Activated CD8-positive, alpha-beta memory T cell treated with anti-CD3 and anti-CD28 coated beads, Interleukin-2, amount 50 U/mL, for 1 hour (primary cell): ENCODE measurements around the gene PRLH.

Experiments used
- DNase-seq: peaks from one replicate; pipeline ENCODE4 v3.0.0-alpha.2; 2020; ENCODE audit errors: extremely low read depth

The PRLH gene

GRCh38 chr2:237539681-237540080, 26.7 kb upstream of the PRLH start:
- DNase-seq: no peak

DNA sequence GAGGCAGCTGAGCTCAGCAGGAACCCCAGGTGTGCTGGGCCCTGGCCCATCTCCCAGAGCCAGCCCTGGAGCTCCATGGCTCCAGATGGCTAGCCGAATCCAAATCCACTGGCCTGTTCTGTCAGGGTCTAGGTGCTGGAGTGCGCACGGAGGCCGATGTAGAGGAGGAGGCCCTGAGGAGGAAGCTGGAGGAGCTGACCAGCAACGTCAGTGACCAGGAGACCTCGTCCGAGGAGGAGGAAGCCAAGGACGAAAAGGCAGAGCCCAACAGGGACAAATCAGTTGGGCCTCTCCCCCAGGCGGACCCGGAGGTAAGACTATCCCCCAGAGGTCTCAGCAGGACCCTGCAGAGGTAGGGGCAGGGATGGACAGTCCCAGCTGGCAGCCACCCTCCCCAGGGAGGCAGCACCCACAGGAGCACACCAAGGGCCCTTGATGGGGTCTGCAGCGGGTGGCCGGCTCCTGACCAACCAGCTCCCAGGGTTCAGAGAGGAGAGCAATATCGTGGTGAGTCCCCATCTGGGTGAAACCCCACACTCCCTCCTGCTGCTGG, 26.1 kb upstream of the PRLH start:
- DNase-seq: no peak

DNA sequence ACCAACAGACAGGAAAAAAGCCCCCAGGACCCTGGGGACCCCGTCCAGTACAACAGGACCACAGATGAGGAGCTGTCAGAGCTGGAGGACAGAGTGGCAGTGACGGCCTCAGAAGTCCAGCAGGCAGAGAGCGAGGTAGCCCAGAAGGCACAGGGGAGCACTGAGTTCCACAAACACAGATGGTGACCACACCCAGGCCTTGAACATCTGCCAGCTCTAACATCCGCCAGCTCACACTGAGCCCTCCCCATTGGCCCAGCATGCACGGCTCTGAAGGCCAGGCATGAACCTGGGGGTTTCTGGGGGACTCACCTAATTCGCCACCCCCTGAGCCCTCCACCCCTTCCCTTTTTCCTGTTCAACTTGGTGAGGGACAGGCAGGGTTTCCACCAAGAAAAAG, 25.6 kb upstream of the PRLH start:
- DNase-seq: no peak

- DNase-seq: no peak
Measured at GRCh38 chr2:237541243-237541642, 25.1 kb upstream of the PRLH start.

DNA sequence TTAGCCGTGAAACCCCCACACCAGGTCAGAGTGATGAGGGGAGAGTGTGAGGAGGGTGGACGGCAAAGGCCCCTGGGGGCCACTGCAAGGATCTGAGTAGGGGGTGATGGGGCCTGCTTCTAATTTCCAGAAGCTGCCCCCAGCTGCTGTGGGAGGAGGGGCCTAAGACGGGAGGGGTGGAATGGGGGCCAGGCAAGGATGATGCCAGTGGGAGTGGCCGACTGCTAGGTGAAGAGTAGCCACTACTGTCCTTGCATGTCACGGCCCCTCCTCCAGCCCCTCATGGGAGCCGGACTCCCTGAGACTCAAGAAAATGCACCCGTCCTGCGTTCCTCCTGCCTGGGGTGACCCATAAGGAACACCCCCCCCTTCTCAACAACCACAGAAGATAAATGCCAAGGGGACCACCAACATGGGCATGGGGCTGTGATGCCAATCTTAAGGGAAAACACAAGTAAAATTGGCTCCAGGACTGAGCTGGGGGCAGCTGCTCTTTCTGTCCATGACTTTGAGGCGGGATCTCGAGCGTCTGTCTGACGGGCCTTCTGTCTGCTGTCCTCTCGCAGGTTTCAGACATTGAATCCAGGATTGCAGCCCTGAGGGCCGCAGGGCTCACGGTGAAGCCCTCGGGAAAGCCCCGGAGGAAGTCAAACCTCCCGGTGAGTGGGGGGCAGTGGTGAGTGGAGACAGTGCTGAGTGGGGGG, 24.2 kb upstream of the PRLH start:
- DNase-seq: no peak

- no peak for DNase-seq
Measured at GRCh38 chr2:237546040-237546875, 20.1 kb upstream of the PRLH start.

- no peak for DNase-seq
Measured at GRCh38 chr2:237546876-237547395, 19.4 kb upstream of the PRLH start.

- no peak for DNase-seq
Measured at GRCh38 chr2:237547841-237548416, 18.4 kb upstream of the PRLH start.

GRCh38 chr2:237549216-237549615, 17.2 kb upstream of the PRLH start:
- no peak for DNase-seq

GRCh38 chr2:237549643-237550415, 16.5 kb upstream of the PRLH start:
- no peak for DNase-seq

DNA sequence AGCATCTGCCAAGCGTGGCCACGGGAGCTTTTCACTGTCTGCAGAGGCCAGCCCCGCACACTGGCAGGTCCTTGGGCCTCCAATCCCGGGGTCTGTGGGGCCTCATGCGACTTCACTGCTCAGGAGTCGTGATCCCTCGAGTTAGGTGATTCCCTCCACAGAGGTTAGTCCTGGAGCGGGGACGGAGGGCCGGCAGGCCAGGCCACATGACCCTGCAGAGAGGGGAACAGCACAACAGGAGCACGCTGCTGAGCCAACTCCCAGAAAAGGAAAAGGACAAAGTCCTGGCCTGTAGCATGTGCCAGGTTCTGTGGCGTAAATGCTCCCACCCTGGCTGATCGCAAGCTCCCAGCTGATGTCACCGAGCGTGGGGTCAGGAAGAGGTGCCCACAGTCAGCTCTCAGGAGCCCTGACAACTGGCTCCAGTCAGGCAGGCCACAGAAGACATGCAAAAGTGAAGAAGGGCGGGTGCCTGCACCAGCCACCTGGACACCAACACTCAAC, 15.3 kb upstream of the PRLH start:
- DNase-seq: no peak

DNA sequence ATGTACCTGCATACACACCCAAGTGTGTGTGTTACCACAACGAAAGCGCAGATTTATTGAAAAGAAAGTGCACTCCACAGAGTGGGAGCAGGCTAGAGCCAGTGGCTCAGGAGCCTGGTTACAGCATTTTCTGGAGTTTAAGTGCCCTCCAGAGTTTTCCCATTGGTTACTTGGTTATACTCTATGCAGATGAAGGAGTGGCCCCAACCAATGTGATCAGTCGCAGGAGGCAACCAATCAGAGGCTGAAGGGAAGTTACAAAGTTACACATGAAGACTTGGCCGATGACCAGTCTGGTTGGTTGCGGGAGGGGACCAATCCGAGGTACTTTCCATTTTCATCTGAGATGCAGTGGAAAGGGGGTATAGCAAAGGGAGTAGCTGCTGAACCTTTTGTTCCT, 13.5 kb upstream of the PRLH start:
- DNase-seq: no peak

DNA sequence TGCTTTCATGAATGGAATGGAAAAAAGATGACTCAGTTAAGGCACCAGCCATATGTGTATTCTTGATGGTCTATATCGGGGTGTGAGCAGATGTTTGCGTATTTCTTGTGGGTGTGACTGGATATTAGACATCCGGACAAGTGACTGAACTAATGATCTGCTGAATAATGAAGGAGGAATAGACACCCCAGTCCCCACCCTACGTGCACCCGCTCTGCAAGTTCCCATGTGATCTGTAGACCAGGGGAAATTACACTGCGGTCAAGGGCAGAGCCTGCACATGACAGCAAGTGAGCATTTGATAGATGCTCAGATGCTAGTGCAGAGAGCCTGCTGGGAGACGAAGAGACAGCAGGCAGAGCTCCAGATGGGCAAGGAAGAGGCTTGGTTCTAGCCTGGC, 12.4 kb upstream of the PRLH start:
- no peak for DNase-seq

DNA sequence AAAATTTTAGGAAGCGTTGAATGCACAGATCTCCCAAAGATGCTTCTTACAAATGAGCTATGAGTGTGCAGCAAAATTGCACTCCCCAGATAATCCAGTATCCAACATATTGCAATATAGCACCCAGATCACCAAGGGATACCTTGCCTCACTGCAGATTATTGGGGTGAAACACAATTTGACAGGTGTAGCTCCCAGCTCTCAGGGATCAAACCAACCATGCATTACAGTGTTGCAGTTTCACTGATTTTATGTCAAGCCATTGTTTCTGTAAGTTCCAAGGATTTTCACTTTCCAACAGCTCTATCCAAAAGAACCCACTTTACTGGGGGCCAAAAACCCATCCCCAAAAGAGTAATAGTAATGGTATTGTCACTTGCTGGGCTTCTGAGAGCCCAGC, 10.8 kb upstream of the PRLH start:
- DNase-seq: no peak

DNA sequence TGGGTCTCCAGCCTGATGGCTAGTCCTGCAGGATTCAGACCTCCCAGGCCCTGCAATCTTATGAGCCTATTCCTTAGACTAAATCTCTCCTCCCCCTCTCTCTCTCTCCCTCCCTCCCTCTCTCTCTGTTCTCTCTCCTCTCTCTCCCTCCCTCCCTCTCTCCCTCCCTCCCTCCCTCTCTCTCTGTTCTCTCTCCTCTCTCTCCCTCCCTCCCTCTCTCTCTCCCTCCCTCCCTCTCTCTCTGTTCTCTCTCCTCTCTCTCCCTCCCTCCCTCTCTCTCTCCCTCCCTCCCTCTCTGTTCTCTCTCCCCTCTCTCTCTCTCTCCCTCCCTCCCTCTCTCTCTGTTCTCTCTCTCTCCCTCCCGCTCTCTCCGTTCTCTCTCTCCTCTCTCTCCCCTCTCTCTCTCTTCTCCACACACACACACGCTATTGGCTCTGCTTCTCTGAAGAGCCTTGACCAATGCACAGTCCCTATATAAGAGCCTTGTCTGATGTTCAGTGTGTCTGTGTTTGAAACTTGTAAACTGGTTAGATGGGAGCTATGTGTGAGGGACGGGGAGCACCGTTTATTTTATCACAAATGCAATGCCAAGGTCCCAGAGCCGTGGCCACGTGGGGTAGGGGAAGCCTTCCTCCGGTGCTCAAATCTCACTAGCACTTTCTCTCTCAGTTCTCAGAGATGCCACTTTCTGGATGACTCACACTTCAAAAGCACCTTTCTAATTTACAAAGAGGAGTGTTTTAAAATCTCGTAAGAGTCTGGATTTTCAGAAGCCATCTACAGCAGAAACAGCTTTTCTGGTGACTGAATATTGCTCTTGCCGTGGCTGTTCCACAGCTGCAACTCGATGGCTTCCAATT, 9.4 kb upstream of the PRLH start:
- DNase-seq: no peak

DNA sequence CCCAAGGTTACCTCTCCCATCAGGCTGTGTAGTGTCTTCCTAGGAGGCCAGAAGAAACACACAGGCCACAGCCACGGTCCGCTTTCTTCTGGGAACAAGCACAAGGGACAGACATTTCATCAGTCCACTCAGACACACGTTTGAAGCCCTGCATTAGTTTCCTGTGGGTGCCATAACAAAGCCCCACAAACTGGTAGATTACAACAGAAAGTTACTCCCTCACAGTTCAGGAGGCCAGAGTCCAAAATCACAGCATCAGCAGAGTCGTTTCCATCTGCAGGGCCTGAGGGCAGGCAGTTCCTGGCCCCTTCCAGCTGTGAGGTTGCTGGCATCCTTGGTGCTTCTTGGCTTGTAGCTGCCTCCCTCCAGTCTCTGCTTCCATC, 8.8 kb upstream of the PRLH start:
- no peak for DNase-seq

DNA sequence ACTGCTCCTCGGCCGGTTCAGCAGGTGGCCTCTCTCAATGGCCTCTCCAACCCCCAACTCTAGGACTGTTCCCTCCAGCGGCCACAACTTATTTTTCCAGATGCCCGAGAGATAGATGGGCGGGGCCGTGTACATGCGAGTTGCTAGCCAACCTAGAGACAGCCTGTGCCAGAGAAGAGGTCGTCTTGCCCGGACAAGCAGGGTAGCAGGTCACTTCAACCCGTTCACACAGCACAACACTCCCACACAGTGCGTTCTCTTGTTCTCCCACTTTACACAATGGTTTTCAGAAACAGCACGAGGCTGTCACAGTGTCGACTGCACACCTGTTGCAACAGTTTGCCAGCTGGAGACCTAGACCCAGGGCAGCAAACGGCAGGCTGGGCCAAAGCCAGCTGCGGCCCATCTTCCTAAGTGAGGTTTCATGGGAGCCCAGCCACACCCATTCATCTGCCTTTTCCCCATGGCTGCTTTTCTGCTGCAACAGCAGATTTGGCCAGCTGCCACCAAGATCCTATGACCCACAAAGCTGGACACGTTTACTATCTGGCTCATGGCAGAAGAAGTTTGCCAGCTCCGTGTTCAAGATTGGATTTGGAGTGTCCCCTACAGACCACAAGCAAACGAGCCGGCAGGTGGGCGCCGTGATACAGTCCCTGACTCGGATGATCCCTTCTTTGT, 7.3 kb upstream of the PRLH start:
- no peak for DNase-seq

GRCh38 chr2:237561221-237561620, 5.2 kb upstream of the PRLH start:
- DNase-seq: no peak

GRCh38 chr2:237563816-237564215, 2.6 kb upstream of the PRLH start:
- DNase-seq: no peak

- no peak for DNase-seq
Measured at GRCh38 chr2:237564526-237565131, 1.7 kb upstream of the PRLH start.
